T-helper 22 cell (primary cell): ENCODE measurements around the gene PSD4.

Source experiments
- DNase-seq: peaks from one replicate; pipeline ENCODE4 v3.0.0-alpha.2; 2020; ENCODE audit warnings: low read depth

The PSD4 gene

DNA sequence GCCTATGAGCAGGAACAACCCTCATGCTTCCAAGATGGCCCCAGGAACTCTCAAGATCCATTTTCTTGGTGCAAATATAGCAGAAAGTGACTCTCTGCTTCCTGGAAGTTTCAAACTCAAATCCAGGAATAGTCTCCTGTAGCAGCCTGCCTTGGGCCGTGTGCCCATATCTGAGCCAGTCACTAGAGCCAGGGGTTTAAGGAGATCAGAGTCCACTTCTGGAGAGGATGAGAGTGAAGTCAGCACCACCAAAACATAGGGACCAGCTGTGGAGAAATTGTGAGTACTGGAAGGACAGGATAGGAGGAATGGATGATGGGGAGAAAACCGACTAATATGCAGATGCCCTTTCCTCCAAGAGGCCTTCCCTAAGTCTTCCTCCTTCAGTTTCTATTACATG, 33.2 kb downstream of the PSD4 start:
- DNase-seq, result no peak

GRCh38 chr2:113208396-113208795, 34.6 kb downstream of the PSD4 start:
- DNase-seq, result no peak

- DNase-seq, result no peak
Measured at GRCh38 chr2:113209011-113209645, 35.4 kb downstream of the PSD4 start.

- DNase-seq, result no peak
Measured at GRCh38 chr2:113209646-113210171, 35.9 kb downstream of the PSD4 start.

DNA sequence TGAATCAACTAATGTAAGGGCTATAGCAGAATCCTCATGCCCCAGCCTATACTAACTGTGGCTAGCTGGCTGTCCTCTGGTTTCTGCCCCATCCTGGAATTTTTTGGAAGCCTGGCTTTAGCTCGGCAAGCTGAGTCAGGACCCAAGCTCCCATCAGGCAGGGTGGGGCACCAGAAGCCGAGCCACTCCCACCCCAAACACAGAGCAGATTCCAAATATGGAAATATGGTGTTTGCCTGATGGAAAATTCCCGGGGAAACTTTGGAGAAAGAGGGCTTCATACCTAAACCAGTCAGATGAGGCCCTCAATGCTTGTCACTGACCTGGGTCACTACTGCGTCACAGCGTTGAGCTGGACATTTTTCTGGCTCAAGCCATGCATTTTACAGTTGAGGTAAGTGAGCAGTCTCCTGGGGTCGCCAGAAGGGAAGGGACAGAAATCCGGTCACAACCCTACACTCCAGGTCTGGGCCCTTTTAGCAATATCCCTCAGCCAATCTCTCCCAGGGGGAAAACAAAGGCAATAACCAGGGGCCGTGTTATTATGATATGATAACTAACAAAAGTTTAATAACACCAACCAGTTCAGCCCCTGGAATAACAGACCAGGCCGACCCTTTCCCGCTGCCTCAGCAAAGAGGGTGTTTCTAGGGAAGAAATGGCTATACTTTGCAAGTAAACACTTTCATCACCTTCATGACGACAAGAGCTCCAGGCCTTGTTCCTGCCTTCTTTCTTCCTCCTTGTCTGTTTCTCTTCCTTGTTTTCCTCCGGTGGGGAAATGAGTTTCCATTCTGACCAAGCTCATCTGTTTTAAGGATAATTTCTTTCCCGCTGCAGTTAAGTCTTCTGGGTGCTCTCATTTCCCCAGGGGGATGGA, 37.7 kb downstream of the PSD4 start:
- no peak for DNase-seq

DNA sequence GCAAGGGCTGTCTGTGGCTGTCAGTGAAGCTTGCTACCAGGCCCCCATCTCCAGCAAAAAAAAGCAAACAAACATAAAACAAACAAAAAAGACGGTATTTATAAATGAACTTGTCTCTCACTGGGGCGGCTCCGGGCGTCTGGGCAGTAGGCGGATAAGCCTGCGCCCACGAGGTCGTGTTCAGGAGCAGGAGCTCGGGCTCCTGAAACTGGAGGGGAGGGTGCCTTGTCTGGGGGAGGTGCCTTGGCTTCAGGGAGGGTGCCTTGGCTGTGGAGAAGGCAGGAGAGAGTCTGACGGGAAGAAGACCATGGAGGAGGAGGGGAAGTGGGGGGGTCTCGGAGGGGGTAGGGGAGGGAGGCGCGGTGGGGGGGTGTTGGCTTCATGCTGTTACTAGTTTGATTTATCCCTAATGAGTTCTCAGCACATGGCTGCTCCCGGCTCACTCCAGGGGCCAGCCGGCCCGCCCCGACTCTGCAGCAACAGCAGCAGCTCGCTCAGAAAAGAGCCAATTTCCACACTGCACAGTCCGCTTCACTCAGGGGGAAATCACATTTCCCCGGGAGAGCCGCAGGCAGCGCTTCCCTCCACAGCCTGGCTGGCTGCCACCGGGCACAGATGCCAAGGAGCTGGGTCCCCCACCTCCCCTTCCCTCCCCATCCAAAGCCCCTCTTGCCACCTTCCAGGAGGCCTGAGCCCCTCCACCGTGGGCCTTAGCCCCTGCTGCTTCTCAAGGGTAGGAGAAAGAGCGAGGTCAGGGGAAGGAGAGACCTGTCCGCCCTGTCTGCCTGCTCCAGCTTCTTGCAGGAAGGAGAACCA, 38.7 kb downstream of the PSD4 start:
- DNase-seq, result no peak

DNA sequence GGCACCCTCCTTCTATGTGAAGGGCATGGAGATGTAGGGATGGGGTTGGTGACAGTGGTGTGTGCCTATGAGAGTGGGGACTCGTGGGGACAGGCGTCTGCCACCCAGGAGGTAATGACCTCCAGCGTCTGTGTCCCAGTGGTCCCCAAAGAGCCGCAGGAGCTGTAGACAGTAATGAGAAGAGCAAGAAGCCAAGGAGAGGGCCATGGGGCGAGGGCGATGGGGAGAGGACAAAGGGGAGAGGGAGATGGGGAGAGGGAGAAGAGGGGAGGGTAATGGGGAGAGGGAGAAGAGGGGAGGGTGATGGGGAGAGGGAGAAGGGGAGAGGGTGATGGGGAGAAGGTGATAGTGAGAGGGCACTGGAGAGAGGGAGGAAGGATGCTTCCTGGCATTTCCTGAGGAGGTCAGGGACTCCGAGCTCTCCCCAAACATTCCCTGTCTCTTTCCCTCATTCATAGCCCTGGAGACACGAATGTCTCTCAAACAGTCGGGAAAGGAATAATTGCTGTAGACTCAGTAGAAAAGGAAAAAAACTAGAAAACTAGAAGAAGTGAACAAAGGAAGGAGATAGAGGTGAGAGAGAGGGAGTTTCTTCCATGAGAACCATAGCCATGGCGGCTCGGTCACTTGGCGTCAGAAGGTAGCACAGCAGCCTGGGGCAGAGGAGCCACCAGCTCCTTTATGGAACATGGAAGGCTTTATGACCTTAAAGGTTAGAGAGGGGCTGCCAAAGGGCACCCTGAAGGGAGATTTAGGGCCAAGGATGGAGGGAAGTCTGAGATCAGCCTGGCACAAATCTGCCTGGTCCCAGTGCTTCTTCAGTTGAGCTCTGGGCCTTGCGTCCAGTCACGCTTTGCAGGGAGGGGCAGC, 39.5 kb downstream of the PSD4 start:
- DNase-seq, result no peak

- no peak for DNase-seq
Measured at GRCh38 chr2:113214141-113214540, 40.4 kb downstream of the PSD4 start.

DNA sequence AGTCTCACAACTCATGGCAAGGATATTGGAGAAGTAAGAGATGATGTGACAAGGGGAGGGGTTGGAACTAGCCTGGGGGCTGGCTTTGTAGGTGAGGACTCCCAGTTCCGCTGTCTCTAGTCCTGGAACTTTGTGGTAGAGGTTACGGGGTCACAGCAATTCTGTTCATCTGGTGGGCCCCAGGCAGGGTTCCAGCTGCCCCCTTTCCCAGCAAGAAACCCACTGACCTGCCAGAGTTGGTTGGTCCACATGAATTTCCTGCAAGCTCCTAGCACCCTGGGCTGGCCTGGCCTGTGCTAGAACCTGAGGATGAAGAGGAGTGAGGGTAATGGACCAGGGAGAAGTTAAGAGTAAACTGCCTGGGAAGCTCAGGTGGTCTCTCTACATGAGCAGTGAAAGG, 41.3 kb downstream of the PSD4 start:
- no peak for DNase-seq

DNA sequence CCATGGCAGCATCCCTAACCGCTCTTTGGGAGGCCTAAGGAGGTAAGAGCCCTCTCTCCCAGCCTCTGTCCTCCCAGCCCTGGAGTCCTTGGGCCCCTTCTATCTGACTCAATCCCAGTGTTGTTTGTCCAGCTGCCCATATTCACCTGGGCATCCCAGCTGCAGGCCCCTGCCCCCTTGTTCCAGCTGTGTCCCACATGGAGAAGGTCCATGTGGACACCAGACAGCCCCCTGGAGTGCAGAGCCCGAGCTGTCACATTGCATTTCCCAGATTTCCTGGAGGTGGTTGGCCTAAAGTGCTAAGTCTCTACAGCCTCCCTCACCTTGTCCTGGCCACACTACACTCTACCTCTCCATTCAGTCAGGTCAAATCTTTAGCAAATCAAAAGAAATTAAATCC, 42.5 kb downstream of the PSD4 start:
- DNase-seq, result no peak

DNA sequence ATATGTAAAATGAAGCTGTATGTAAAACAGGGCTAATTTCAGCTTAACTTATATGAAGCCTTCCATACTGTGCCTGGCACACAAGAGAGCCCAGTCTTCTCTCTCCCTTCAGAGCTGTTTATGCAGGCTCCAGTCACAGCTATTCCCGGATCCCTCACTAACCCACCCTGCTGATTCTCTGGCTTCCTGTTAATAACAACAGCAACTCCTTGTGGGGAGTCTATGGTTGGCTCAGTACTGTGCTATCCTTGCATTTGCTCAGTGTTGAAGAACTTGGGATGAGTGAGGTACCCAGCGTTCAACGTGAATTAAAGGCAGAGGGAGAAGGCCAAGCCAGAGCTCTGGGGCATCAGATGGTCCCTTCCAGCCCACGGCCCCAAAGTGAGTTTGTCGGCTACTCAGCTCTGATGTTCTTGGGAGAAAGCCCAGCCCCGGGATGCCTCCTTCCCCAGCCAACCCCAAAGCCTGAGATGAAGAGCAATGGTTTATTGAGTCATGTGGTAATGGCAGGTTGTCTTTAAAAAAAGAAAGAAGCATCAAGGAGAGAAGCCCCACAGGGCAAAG, 43.2 kb downstream of the PSD4 start:
- DNase-seq, result no peak

GRCh38 chr2:113217455-113218282, 43.9 kb downstream of the PSD4 start:
- DNase-seq, result no peak

- no peak for DNase-seq
Measured at GRCh38 chr2:113218283-113219091, 44.7 kb downstream of the PSD4 start.

DNA sequence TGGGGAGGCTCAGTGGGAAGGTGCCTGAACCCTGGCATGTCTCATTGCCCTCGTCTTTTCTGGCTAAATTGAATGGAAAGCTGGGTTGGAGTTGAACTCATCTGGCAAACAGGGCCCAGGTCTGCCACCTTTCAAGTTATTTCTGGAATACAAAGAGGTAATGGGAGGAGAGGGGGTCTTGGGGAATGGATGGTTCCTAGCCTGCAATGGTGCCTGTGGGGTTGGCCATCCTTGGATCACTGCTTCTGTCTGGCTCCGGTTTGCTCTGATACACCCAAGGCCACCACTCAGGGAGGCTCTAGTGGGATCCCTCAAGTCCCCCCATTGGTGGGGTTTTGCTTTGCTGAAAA, 45.3 kb downstream of the PSD4 start:
- no peak for DNase-seq

- no peak for DNase-seq
Measured at GRCh38 chr2:113219525-113219888, 45.7 kb downstream of the PSD4 start.

GRCh38 chr2:113219889-113220641, 46.3 kb downstream of the PSD4 start:
- DNase-seq, result no peak

GRCh38 chr2:113220970-113221708, 47.4 kb downstream of the PSD4 start:
- no peak for DNase-seq

GRCh38 chr2:113221846-113222245, 48.1 kb downstream of the PSD4 start:
- DNase-seq, result no peak
